Amniotic stem cell (primary cell): ENCODE measurements around the gene ASPSCR1.

Source experiments
- DNase-seq: peaks from one replicate; lab custom pipeline; 2025; lab: John Stamatoyannopoulos, UW

The ASPSCR1 gene

GRCh38 chr17:81977211-81977808 lies at the start of gene ASPSCR1:
ASPSCR1 (plus strand) TSS chr17:81977629; CDS start chr17:81977647, 18 bp downstream.
- DNase-seq, result peak; percentile 72

GRCh38 chr17:81927653-81928543 lies 49.5 kb upstream of the ASPSCR1 start, which contains the start of gene MAFG:
MAFG (minus strand) TSS chr17:81927735; CDS start chr17:81923185, 4,550 bp downstream.
- DNase-seq, result peak; percentile 79

- no peak for DNase-seq
Observed at GRCh38 chr17:81928544-81929252, 48.7 kb upstream of the ASPSCR1 start.

GRCh38 chr17:81929253-81930141 lies 47.9 kb upstream of the ASPSCR1 start:
- no peak for DNase-seq

GRCh38 chr17:81930142-81931125 lies 47.0 kb upstream of the ASPSCR1 start:
- DNase-seq, result no peak

GRCh38 chr17:81931189-81931556 lies 46.3 kb upstream of the ASPSCR1 start:
- DNase-seq, result no peak

GRCh38 chr17:81931557-81932332 lies 45.7 kb upstream of the ASPSCR1 start:
- DNase-seq, result no peak

GRCh38 chr17:81932333-81932983 lies 45.0 kb upstream of the ASPSCR1 start:
- DNase-seq, result no peak

GRCh38 chr17:81933178-81933699 lies 44.2 kb upstream of the ASPSCR1 start:
- no peak for DNase-seq

GRCh38 chr17:81934098-81934757 lies 43.2 kb upstream of the ASPSCR1 start:
- DNase-seq, result no peak

- no peak for DNase-seq
Observed at GRCh38 chr17:81934850-81935708, 42.4 kb upstream of the ASPSCR1 start.

- DNase-seq, result no peak
Observed at GRCh38 chr17:81935709-81936084, 41.7 kb upstream of the ASPSCR1 start.

GRCh38 chr17:81939218-81939617 lies 38.2 kb upstream of the ASPSCR1 start:
- no peak for DNase-seq

- DNase-seq, result no peak
Observed at GRCh38 chr17:81939881-81940385, 37.5 kb upstream of the ASPSCR1 start.

GRCh38 chr17:81940538-81941483 lies 36.6 kb upstream of the ASPSCR1 start:
- no peak for DNase-seq
